IPS-18a (cell line): Measurements from ENCODE around the gene WDR82.

Experiments
- H3K27ac ChIP-seq: one replicate; pipeline ENCODE4 v1.5.1; 2013; ENCODE audit warnings: low read length
- H3K27me3 ChIP-seq: one replicate; pipeline ENCODE4 v1.6.1; 2013; ENCODE audit warnings: mild to moderate bottlenecking, low read length; ENCODE audit not compliant: control insufficient read depth, insufficient read depth
- H3K36me3 ChIP-seq: one replicate; pipeline ENCODE4 v1.6.1; 2013; ENCODE audit warnings: low read depth, low read length; ENCODE audit not compliant: control insufficient read depth
- H3K4me1 ChIP-seq: one replicate; pipeline ENCODE4 v1.6.1; 2013; ENCODE audit warnings: low read depth, low read length; ENCODE audit not compliant: control insufficient read depth
- H3K4me3 ChIP-seq: one replicate; pipeline ENCODE4 v1.5.1; 2013; ENCODE audit warnings: low read length
- H3K9ac ChIP-seq: one replicate; pipeline ENCODE4 v1.6.1; 2013; ENCODE audit warnings: mild to moderate bottlenecking, low read length, moderate library complexity
- H3K9me3 ChIP-seq: one replicate; pipeline ENCODE4 v1.6.1; 2013; ENCODE audit warnings: low read depth, low read length; ENCODE audit not compliant: control insufficient read depth

Gene WDR82

GRCh38 chr3:52259448-52259847 is 19.0 kb downstream of the WDR82 start:
- Histone ChIP-seq H3K9ac (no peak overlapping the region), H3K9me3 (no peaks in the 10 kb centered on the region), H3K27ac (no peak overlapping the region), H3K4me3 (no peak overlapping the region), H3K4me1 (no peaks in the 10 kb centered on the region), H3K36me3 (peaks cover 95% of the 10 kb centered on the region), H3K27me3 (no peaks in the 10 kb centered on the region)

- H3K9me3 ChIP-seq = no peaks in the 10 kb centered on the region
- no peaks in the 10 kb centered on the region for H3K4me1 ChIP-seq
- no peaks in the 10 kb centered on the region for H3K27me3 ChIP-seq
- no peak overlapping the region for H3K4me3 ChIP-seq
- no peak overlapping the region for H3K9ac ChIP-seq
- no peak overlapping the region for H3K27ac ChIP-seq
- H3K36me3 ChIP-seq = peaks cover 95% of the 10 kb centered on the region
Measured at GRCh38 chr3:52259035-52259434, 19.4 kb downstream of the WDR82 start.

DNA sequence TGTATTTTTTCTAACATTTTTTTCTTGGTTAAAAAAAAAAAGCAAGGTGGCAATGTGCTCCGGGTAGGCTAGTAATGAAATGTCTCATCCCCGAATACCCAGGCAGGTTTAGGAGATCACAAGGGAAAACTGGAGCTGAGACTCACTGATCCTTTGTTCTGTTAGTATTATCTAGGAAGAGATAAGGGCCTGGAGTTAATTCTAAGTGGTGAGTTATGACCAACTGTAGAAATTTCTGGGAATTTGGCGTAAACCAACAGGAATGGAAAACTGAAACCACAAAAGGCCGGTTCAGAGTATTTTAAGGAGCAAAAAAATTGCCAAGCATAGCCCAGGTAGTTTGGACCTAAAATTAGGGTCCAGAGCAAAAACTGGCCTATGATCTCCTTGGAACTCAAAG is 20.5 kb downstream of the WDR82 start:
- H3K27me3 ChIP-seq = no peaks in the 10 kb centered on the region

DNA sequence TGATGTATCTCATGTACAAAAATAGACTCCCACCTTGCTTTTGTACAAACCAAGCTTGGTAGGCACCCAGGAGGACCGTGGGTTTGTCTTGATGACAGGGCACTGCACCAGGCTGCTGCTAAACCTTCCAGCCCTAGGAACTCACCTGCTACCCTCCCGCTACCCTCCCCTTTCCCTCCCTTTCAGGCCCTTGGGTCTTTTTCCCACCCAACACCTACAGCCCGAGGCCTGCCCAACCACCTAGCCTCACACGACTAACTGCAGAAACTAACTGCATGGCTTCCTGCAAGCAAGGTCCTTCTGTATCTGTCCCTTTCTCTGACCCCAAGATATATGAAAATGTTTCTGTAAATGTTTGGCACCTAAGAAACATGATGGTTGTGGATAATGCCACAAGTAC is 21.8 kb downstream of the WDR82 start:
- peaks cover 87% of the 10 kb centered on the region for H3K36me3 ChIP-seq
- no peak overlapping the region for H3K4me3 ChIP-seq
- H3K27me3 ChIP-seq = no peaks in the 10 kb centered on the region
- H3K27ac ChIP-seq = no peak overlapping the region
- H3K4me1 ChIP-seq = no peaks in the 10 kb centered on the region
- no peak overlapping the region for H3K9ac ChIP-seq
- no peaks in the 10 kb centered on the region for H3K9me3 ChIP-seq

More for the DNA sequence above, 20.5 kb downstream of the WDR82 start:
- no peak overlapping the region for H3K9ac ChIP-seq
- no peak overlapping the region for H3K27ac ChIP-seq
- H3K4me3 ChIP-seq = no peak overlapping the region
- no peaks in the 10 kb centered on the region for H3K4me1 ChIP-seq
- H3K36me3 ChIP-seq = peaks cover 95% of the 10 kb centered on the region
- no peaks in the 10 kb centered on the region for H3K9me3 ChIP-seq

GRCh38 chr3:52256159-52256558 is 22.3 kb downstream of the WDR82 start:
- no peak overlapping the region for H3K27ac ChIP-seq
- peaks cover 84% of the 10 kb centered on the region for H3K36me3 ChIP-seq
- H3K4me3 ChIP-seq = no peak overlapping the region
- H3K9me3 ChIP-seq = no peaks in the 10 kb centered on the region
- H3K9ac ChIP-seq = no peak overlapping the region
- no peaks in the 10 kb centered on the region for H3K27me3 ChIP-seq
- no peaks in the 10 kb centered on the region for H3K4me1 ChIP-seq

GRCh38 chr3:52254608-52255007 is 23.8 kb downstream of the WDR82 start:
- Histone ChIP-seq H3K36me3 (peaks cover 71% of the 10 kb centered on the region), H3K27ac (no peak overlapping the region)

DNA sequence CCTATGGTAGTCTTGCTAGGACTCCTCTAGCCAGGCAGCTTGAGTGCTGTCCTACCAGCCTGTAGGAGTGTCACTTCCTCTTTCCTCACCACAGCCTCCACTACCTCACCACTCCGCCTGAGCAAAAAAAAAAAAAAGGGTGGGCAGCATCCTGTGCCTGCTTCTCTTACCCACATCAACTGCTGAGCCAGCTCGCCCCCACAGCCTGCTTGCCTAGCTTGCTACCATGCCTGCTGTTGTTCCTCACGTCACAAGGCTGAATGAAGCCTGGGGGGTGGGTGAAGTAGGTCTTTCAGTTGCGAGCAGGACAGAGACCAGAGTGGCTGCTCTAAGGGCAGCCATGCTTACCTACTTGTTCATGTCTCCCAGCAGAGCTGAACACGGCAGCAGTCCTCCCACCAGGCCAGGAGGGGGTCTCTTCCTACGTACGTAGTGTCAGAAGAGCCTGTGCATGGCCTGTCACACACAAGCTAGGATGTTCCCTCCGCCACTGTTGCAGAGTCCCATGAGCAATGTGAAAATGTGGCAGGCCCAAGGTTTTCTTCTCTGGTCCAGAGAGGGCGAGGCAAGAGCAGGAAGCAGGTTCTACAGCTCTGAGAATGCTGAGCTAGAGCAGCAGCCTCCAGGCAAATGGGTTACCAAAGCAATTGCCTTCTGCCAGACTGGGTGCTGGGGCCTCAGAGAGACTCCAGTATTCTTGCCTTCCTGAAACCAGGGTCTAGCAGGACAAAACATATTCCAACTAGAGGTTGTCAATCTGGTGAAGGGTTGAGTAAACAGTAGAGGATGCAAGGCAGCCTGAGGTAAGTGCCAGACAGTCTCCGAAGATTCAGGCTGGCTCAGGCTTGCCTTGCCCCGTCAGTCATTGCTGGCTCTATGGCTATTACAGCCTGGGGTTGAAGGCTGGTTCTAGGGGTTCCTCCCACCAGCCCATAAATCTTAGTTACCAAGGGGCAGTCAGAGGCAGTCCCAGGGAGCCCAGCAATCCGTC is 24.8 kb downstream of the WDR82 start:
- Histone ChIP-seq H3K4me1 (no peaks in the 10 kb centered on the region), H3K9me3 (no peaks in the 10 kb centered on the region), H3K4me3 (no peak overlapping the region), H3K27me3 (no peaks in the 10 kb centered on the region), H3K9ac (no peak overlapping the region), H3K36me3 (peaks cover 64% of the 10 kb centered on the region), H3K27ac (no peak overlapping the region)

More at GRCh38 chr3:52254608-52255007, 23.8 kb downstream of the WDR82 start:
- no peaks in the 10 kb centered on the region for H3K27me3 ChIP-seq
- H3K9ac ChIP-seq = no peak overlapping the region
- no peaks in the 10 kb centered on the region for H3K9me3 ChIP-seq
- no peak overlapping the region for H3K4me3 ChIP-seq
- H3K4me1 ChIP-seq = no peaks in the 10 kb centered on the region

- no peak overlapping the region for H3K4me3 ChIP-seq
- H3K27ac ChIP-seq = no peak overlapping the region
- H3K36me3 ChIP-seq = peaks cover 30% of the 10 kb centered on the region
- peaks cover 21% of the 10 kb centered on the region for H3K27me3 ChIP-seq
- no peak overlapping the region for H3K9ac ChIP-seq
- peaks cover 5% of the 10 kb centered on the region for H3K4me1 ChIP-seq
- H3K9me3 ChIP-seq = no peaks in the 10 kb centered on the region
Measured at GRCh38 chr3:52250122-52250521, 28.3 kb downstream of the WDR82 start.

DNA sequence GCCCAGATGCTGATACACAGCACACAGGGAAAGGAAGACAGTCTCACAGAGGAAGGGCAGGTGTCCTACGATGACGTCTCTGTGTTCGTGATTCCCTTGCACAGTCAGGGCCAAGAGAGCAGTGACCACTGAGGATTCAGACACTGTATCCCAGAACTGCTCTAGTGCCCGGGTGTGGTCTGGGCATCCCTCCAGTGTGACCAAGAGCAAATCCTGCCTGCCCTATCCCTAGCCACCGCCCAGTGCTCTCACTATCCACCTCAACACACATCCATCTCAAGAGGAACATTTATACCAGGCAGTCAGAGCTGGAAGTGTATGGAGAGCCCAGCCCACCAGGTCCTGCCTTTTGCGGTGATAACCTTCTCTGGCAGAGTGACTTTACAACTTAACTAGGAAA is 28.8 kb downstream of the WDR82 start:
- H3K4me1 ChIP-seq = peaks cover 5% of the 10 kb centered on the region
- no peak overlapping the region for H3K27ac ChIP-seq
- H3K4me3 ChIP-seq = no peak overlapping the region
- H3K9me3 ChIP-seq = no peaks in the 10 kb centered on the region
- H3K36me3 ChIP-seq = peaks cover 29% of the 10 kb centered on the region
- peaks cover 25% of the 10 kb centered on the region for H3K27me3 ChIP-seq
- no peak overlapping the region for H3K9ac ChIP-seq

DNA sequence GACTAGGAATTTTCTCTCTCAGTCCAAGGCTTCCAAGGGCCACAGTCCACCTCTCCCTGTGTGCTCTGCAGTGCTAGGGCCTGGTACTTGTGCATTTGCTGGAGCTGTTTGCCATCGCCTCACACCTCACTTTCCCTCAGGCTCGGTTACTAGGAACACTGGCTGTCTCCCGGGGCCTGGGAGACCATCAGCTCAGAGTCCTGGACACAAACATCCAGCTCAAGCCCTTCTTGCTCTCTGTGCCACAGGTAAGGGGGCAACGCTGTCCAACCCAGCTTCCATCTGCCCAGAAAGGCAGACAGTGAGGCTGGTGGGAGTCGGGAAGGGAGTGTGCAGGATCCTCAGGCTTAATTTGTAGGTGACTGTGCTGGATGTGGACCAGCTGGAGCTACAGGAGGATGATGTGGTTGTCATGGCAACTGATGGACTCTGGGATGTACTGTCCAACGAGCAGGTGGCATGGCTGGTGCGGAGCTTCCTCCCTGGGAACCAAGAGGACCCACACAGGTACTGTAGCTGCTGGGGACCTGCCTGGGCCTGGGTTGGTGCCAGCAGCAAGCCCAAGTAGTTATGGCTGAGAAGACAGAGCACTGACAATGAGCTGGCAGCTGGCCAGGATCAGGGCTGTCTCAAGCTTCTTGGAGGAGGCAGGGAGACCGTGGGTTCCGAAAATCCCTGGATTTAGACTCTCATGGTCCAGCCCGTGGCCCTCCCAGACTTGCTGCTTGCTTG is 29.5 kb downstream of the WDR82 start:
- Histone ChIP-seq H3K4me1 (peaks cover 5% of the 10 kb centered on the region), H3K9ac (no peak overlapping the region), H3K9me3 (no peaks in the 10 kb centered on the region), H3K27me3 (peaks cover 32% of the 10 kb centered on the region), H3K27ac (no peak overlapping the region), H3K36me3 (peaks cover 23% of the 10 kb centered on the region), H3K4me3 (no peak overlapping the region)

GRCh38 chr3:52248165-52248541 is 30.3 kb downstream of the WDR82 start:
- Histone ChIP-seq H3K36me3 (peaks cover 14% of the 10 kb centered on the region), H3K4me1 (peaks cover 5% of the 10 kb centered on the region), H3K27ac (no peak overlapping the region), H3K9ac (no peak overlapping the region), H3K4me3 (no peak overlapping the region), H3K27me3 (peaks cover 39% of the 10 kb centered on the region), H3K9me3 (no peaks in the 10 kb centered on the region)
